CD4-positive, alpha-beta T cell treated with Interleukin-17A for 4 hours (primary cell): ENCODE results near the gene HDHD5.
A peak's percentile ranks its signal among the peaks of the same experiment; 100 is the strongest.

Source experiments
- DNase-seq: peaks from one replicate; pipeline ENCODE4 v3.0.0-alpha.2; 2020; ENCODE audit warnings: mixed read lengths

The HDHD5 gene

DNA sequence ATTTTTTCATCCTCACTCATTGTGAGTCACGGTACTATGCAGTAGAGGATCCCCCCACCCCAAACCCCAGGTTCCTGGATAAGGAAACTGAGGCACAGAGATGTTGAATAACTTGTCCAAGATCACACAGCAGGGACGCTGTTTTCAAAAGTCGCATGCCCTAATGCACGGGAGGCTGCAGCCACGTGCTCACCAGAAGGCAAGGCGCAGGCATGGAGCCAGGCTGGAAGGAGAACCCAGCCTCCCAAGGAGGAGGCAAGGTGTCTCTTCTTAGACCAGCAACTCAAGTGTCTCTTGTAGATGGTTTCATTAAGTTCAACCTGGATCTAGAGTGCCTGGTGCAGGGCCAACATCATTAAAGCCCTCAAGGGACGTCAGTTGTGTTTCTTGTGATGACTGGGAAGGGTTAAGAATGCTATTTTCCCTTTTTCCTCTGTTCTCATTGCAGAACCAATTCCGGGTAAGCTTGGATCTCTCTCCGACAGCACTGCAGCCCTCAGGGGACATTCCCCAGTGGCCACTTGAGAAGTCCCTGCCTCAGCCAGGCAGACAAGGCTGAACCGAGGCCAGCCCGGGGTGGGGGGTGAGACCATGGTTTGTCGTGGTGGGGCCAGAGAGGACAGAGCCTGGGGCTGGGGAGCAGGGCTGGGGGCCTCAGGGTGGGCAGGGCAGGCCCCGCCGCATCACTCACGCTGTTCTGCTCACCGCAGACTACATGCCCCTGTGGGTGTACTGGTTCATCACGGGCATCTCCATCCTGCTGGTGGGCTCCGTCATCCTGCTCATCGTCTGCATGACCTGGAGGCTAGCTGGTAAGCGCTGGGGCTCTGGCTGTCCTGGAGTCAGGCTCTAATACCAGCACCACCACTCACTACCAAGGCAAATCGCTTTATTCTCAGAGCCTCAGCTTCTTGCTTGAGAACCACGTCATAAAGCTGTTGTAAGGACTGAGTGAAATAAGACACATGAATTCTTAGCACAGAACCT is 53.6 kb downstream of the HDHD5 start:
- no peak for DNase-seq

DNA sequence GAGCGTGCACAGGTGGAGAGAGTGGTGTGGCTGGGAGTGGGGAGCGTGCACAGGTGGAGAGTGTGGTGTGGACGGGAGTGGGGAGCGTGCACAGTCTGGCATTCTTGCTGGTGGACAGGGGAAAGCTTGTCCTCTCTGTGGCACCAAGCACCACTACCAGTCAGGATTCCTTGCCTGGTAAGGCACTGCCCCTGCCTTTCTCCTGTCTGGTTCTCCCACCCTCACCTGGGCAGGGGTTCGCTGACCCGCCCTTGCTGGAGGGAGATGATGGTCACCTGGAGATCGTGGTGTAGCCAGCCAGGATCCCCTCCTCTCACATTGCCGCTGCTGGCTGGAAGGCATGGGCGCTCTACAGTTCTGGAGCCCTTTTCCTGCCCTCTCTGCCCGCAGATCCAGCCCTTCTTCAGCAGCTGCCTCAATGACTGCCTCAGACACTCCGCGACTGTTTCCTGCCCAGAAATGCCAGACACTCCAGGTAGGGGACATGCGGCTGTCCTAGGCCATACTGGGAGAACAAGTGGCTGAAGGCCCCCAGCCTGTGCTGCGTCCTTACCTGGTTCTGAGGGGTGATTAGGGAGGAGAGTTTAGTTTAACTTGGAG is 54.6 kb downstream of the HDHD5 start:
- no peak for DNase-seq

DNA sequence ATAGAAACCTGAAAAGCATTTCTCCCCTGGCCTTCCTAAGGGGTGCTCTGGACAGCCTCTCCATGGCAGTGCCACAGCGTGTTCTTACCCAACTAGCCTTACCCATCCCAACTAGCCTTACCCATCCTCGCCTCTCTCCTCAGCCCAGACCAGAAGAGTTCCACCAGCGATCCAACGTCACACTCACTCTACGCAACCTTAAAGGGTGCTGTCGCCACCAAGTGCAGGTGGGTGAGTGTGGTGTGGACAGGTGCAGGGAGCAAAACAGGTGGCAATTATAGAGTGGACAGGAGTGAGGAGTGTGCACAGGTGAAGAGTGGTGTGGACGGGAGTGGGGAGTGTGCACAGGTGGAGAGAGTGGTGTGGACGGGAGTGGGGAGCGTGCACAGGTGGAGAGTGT is 55.7 kb downstream of the HDHD5 start:
- no peak for DNase-seq

DNA sequence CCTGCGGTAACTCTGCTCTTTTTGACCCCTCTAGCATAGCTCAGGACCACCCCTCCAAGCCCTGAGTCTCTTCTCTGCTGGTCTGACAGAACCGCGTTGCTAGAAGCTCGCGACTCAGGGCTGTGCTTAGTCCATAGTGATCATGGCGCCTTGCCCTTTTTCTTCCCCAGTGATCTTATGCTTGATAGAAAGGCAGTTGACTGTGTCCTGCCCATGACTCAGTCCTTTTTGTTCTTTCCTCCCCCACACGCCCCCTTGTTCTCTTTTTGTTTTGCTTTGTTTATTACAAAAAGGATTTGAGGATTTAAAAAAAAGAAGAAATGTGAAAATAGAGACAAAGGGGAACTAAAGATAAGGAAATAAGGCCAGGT is 56.8 kb downstream of the HDHD5 start:
- DNase-seq: no peak

DNA sequence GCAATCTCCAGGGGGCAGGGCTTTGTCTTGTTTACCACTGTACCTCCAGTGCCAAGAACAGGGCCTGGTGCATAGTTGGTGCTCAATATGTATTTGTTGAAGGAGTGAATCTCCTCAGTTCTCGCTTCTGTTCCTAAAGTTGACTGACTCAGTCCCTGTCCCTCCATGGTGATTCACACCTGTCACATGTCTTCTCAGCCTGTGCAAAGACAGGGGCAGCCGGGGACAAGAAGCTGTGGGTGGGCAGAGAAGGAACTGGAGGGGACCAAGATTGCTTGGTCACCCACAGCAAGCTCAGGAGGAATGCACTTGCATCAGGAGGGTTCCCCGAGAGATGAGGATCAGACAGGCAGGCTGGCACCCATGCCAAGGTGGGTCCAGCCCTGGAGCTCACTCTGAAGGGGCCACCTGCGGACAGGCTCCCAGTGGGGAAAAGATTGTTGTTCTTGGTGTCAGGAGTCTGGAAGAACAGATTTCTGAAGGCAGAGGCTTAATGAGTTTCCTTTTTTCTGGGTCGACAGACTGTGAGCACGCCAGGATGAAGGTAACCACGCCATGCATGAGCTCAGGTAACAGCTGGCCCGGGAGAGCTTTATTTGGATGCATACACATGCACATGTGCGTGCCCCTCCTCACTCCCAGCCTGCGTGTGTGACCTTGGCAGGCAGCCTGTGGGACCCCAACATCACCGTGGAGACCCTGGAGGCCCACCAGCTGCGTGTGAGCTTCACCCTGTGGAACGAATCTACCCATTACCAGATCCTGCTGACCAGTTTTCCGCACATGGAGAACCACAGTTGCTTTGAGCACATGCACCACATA is 57.4 kb downstream of the HDHD5 start:
- DNase-seq: no peak

DNA sequence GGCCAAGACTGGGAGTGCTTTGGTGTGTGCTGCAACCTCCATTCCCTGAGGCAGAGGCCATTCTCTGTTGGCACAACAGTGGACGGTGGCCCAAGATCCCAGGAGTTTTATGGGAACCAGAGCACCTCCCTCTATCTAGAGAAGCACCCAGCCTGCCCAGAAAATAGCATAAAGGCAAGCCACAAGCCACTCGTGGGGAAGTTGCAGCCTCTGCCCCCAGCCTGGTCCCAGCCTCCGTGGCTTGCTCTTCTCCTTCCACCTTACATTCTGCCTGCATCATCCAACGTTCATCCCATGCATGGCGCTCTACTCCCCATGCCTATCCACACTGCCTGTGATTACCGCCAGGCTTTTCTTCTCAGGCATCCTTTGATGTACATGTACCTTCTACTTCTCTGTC is 58.5 kb downstream of the HDHD5 start:
- no peak for DNase-seq

DNA sequence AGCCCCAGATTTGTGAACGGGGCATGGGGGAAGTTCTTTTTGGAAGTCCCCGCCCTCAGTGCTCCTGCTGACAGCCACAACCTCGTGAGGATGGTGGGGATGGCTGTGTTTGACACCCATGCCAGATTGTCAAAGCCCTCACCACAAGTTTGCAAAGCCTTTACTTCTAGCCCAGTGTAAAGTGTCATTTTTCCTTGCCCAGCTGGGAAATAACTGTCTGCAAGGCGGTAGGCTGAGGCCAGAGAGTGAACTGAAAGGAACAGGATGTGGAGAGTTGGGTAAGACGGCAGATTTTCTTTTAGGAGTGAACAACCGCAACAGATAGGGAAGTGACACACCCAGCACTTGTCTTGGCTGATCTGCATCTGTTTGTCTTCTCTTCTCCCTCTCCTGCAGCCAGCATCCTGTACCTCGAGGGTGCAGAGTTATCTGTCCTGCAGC is 60.7 kb downstream of the HDHD5 start:
- peak; percentile 64 for DNase-seq

DNA sequence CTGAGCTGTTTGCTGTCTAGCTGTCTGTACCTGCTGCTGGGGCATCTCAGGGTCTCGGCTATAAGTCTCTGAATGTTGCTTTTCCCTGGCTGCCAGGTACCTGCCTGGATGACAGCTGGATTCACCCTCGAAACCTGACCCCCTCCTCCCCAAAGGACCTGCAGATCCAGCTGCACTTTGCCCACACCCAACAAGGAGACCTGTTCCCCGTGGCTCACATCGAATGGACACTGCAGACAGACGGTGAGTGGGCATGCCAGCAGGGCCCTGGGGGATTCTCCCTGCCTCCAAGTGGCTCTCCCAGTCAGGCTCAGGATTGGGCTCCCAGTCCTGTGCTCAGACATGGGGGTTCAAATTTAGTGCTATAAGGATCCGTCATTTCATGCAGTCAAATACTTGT is 61.4 kb downstream of the HDHD5 start:
- DNase-seq: no peak

DNA sequence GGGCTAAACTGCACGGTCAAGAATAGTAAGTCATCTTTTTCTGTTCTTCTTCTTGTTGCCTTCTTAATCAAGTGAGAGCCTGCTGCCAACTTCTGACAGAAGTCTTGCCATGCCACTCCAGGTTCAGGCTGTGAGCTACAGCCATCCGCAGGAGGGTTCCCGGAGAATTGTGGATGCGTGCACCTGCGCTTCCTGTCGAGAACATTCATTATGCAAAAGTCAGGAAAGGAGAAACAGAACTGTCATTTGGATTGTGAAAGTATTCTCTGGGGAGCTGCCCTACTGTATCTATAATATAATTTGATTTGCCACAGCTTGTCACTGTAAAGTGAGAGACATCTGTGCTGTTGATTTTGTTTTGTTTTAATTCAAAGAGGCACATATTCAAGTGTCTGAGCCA is 62.0 kb downstream of the HDHD5 start:
- no peak for DNase-seq

DNA sequence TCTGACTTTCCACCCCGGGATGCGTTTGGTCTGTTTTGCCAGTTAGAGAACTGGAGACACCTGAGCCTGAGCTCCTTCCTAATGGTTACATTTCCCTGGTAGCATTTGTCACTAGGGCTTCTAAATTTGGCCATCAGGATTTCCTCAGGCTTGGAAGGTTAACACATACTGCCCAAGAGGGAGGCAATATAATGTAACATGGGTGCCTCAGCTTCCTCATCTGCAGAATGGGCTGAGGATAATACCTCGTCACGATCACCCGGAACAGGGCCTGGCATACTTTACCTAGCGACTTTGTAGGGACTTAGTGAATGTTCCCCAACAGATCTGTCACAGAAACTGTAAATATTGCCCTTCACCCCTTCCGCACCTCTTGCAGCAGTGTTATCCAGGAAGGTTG is 63.0 kb downstream of the HDHD5 start:
- no peak for DNase-seq

DNA sequence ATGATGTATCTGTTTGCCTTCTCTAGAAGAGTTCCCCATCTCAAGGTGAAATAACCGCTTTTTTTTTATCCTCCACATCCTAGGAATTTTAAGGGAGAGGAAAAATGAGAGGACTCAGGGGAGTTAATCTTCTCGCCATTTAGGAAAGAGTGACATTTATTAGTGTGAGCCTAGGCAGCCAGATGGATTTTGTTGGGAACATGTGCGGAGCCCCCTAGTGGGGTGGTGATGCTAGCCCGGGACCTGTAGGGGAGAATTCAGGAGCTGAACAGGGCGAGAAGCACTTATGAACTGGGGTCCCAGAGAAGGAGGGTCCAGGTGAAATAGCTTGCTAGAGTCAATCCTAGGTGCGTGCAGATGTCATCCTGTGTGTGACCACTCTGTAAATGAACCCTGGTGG is 63.5 kb downstream of the HDHD5 start:
- DNase-seq: no peak

DNA sequence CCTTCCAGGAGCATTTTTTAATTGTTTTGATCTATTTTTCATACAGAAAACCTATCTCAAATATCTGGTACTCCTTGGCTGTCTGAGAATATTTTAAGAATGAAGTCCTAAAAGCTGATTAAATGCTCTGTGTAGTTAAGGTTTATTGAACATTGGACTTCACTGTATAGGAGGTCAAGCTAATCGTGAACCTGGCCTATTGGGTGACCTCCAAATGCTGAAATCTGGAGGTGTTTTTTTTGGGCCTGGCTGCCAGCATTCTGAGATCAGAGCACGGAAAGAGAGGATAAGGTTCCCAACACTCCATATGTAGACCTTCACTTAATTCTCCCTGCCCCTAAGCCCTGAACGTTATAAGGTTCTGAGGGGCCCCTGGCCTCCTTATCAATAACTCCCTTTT is 66.0 kb downstream of the HDHD5 start:
- DNase-seq: no peak

DNA sequence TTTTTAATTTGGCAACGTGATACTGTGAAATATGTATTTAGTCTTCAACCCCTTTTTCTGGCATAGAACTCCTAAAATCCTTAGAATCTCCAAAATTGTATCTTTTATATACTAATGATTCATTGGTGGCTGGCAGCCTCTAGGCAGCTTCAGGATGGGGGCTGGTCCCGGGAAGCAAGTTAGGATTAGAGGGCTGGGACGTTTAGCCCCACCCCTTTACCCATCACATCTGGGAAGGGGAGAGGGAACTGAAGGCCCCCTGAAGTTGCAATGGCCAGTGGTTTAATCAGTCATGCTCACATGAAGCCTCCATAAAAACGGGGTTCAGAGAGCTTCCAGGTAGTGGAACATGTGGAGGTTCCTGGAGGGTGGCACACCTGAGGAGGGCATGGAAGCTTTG is 67.2 kb downstream of the HDHD5 start:
- no peak for DNase-seq

DNA sequence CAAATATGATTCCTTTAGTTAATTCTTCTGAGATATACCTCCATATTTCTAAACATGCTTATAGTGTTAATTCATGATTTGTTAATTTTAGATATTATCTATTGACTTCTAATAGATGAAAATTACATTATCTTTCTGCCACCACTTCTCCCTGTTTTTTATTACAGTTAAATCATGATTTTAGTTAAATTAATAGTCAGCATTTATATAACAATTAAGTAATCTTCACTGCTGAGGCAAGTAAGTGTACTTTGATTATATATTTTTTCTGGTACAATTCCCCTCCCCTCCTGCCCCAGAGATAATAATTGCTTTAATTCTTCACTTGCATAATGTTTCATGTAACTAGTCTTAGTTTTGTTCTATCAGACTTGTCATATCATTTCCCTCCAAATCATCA is 68.5 kb downstream of the HDHD5 start:
- DNase-seq: no peak
